ENCODE measurements around the gene B4GALNT4. TPM values are rescaled to one million over a fixed set of nuclear protein-coding genes. Genes with fewer than 3 reads are reported as not detected.

Gene B4GALNT4
- polyA plus RNA-seq, 1 experiment = 5.4 TPM

GRCh38 chr11:377174-377865 is 8.0 kb downstream of the B4GALNT4 start:
- Histone ChIP-seq H3K27me3 (ENCODE audit: control insufficient read depth, insufficient read depth, low read length) (no peaks in the 10 kb centered on the region; the same call in 1 of the 2 replicates), H3K4me3 (ENCODE audit: low read depth, low read length) (no peak overlapping the region), H3K36me3 (ENCODE audit: control insufficient read depth, insufficient read depth, low read length) (0 out of 2 replicates have a peak, but pooled peaks cover 2% of the 10 kb centered on the region)
- TF ChIP-seq CTCF (IDR thresholded peaks at IDR 0.05; ENCODE audit: insufficient read depth, low read depth, low read length) = no peak
- CTCF ChIA-PET = no interaction called here
- no peak for DNase-seq (ENCODE audit: low read depth)
- POLR2A ChIA-PET = no interaction called here

- 0 out of 2 replicates have a peak, but pooled peaks cover 1% of the 10 kb centered on the region for H3K36me3 ChIP-seq (ENCODE audit: control insufficient read depth, insufficient read depth, low read length)
- POLR2A ChIA-PET = no interaction called here
- H3K27me3 ChIP-seq (ENCODE audit: control insufficient read depth, insufficient read depth, low read length) = peaks cover 2% of the 10 kb centered on the region
- no peak for TF ChIP-seq CTCF (IDR thresholded peaks at IDR 0.05; ENCODE audit: insufficient read depth, low read depth, low read length)
- no peak overlapping the region for H3K4me3 ChIP-seq (ENCODE audit: low read depth, low read length)
- no peak for DNase-seq (ENCODE audit: low read depth)
- CTCF ChIA-PET = no interaction called here
These were observed 8.7 kb downstream of the B4GALNT4 start for GRCh38 chr11:377883-378500.

- POLR2A ChIA-PET = no interaction called here
These were observed 10.2 kb downstream of the B4GALNT4 start for GRCh38 chr11:379205-380094.

GRCh38 chr11:380095-380480 is 10.8 kb downstream of the B4GALNT4 start:
- peaks cover 2% of the 10 kb centered on the region for H3K27me3 ChIP-seq (ENCODE audit: control insufficient read depth, insufficient read depth, low read length)
- ChIA-PET CTCF (no interaction called here), POLR2A (no interaction called here)
- H3K36me3 ChIP-seq (ENCODE audit: control insufficient read depth, insufficient read depth, low read length) = no peaks in the 10 kb centered on the region
- H3K4me3 ChIP-seq (ENCODE audit: low read depth, low read length) = no peak overlapping the region
- no peak for DNase-seq (ENCODE audit: low read depth)
- no peak for TF ChIP-seq CTCF (IDR thresholded peaks at IDR 0.05; ENCODE audit: insufficient read depth, low read depth, low read length)

More at GRCh38 chr11:379205-380094, 10.2 kb downstream of the B4GALNT4 start:
- Histone ChIP-seq H3K4me3 (ENCODE audit: low read depth, low read length) (no peak overlapping the region), H3K36me3 (ENCODE audit: control insufficient read depth, insufficient read depth, low read length) (no peaks in the 10 kb centered on the region), H3K27me3 (ENCODE audit: control insufficient read depth, insufficient read depth, low read length) (peaks cover 2% of the 10 kb centered on the region)
- no peak for TF ChIP-seq CTCF (IDR thresholded peaks at IDR 0.05; ENCODE audit: insufficient read depth, low read depth, low read length)
- DNase-seq (ENCODE audit: low read depth) = no peak
- CTCF ChIA-PET = no interaction called here

- no peak for TF ChIP-seq CTCF (IDR thresholded peaks at IDR 0.05; ENCODE audit: insufficient read depth, low read depth, low read length)
- no peak for DNase-seq (ENCODE audit: low read depth)
- no peak overlapping the region for H3K4me3 ChIP-seq (ENCODE audit: low read depth, low read length)
- ChIA-PET POLR2A (no interaction called here), CTCF (no interaction called here)
- H3K36me3 ChIP-seq (ENCODE audit: control insufficient read depth, insufficient read depth, low read length) = no peaks in the 10 kb centered on the region
- peaks cover 2% of the 10 kb centered on the region for H3K27me3 ChIP-seq (ENCODE audit: control insufficient read depth, insufficient read depth, low read length)
These were observed 11.2 kb downstream of the B4GALNT4 start for GRCh38 chr11:380491-380890.
